PFSK-1 (cell line): ENCODE results near the gene FAM180A.

Experiments used
- FOXP2 ChIP-seq: optimal IDR thresholded peaks from 2 replicates; pipeline ENCODE3; 2011; ENCODE audit warnings: borderline replicate concordance, control low read depth, inconsistent platforms; ENCODE audit not compliant: insufficient read depth; ENCODE audit errors: extremely low read length, extremely low read depth
- POLR2AphosphoS5 ChIP-seq: IDR thresholded peaks from 2 replicates; pipeline ENCODE4 v1.6.1; 2012; ENCODE audit warnings: low read depth, mild to moderate bottlenecking, control low read depth, low read length, moderate library complexity
- SIN3A ChIP-seq: IDR thresholded peaks from 2 replicates; pipeline ENCODE4 v1.6.1; 2012; ENCODE audit warnings: mild to moderate bottlenecking, low read length, moderate library complexity, borderline replicate concordance; ENCODE audit not compliant: insufficient read depth
- TAF1 ChIP-seq: IDR thresholded peaks from 2 replicates; pipeline ENCODE4 v1.6.1; 2012; ENCODE audit warnings: low read length, control low read depth, borderline replicate concordance; ENCODE audit not compliant: insufficient read depth
- TF ChIP-seq, protein P1 (sequence below), 2 experiments: IDR thresholded peaks; 2 replicates each; pipeline versions ENCODE4 v1.6.1 to v1.8.0; 2011 to 2012; ENCODE audit warnings: low read depth in 2 of 2, low read length in 2 of 2, control low read depth in 1 of 2, inconsistent platforms in 1 of 2, mild to moderate bottlenecking in 1 of 2, moderate library complexity in 1 of 2; ENCODE audit not compliant: insufficient read depth in 1 of 2

FAM180A gene

DNA sequence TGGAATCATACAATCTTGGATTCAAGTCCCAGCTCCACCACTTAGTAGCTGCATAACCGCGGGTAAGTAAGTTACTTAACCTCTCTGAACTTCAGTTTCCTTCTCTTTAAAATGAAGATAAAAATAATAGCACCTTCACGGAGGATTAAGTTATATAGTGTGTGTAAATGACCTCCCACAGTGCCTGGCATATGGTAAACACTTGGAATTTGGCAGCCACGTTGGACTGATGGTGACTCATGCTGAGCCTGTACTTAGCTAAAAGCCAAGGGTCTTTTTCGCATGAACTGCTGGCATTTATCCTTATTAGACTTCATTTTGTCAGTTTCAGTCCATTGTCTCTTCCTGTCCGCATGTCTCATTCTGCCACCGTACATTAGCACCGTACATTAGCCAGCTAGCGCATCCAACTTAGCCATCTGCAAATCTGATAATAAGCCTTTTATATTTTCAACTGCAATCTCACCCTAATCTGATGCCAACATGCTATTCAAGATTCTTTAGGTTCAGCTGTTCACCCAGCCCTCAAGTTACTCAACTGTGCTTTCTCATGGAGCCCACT, 31.9 kb downstream of the FAM180A start:
- no peak for TF ChIP-seq TAF1
- TF ChIP-seq, protein P1, sequence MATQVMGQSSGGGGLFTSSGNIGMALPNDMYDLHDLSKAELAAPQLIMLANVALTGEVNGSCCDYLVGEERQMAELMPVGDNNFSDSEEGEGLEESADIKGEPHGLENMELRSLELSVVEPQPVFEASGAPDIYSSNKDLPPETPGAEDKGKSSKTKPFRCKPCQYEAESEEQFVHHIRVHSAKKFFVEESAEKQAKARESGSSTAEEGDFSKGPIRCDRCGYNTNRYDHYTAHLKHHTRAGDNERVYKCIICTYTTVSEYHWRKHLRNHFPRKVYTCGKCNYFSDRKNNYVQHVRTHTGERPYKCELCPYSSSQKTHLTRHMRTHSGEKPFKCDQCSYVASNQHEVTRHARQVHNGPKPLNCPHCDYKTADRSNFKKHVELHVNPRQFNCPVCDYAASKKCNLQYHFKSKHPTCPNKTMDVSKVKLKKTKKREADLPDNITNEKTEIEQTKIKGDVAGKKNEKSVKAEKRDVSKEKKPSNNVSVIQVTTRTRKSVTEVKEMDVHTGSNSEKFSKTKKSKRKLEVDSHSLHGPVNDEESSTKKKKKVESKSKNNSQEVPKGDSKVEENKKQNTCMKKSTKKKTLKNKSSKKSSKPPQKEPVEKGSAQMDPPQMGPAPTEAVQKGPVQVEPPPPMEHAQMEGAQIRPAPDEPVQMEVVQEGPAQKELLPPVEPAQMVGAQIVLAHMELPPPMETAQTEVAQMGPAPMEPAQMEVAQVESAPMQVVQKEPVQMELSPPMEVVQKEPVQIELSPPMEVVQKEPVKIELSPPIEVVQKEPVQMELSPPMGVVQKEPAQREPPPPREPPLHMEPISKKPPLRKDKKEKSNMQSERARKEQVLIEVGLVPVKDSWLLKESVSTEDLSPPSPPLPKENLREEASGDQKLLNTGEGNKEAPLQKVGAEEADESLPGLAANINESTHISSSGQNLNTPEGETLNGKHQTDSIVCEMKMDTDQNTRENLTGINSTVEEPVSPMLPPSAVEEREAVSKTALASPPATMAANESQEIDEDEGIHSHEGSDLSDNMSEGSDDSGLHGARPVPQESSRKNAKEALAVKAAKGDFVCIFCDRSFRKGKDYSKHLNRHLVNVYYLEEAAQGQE (IDR thresholded peaks at IDR 0.05; ENCODE audit: insufficient read depth in 1 of 2, low read depth in 2 of 2, low read length in 2 of 2) = no peak
- TF ChIP-seq FOXP2 = no peak
- no peak for TF ChIP-seq SIN3A
- TF ChIP-seq POLR2AphosphoS5 = no peak

DNA sequence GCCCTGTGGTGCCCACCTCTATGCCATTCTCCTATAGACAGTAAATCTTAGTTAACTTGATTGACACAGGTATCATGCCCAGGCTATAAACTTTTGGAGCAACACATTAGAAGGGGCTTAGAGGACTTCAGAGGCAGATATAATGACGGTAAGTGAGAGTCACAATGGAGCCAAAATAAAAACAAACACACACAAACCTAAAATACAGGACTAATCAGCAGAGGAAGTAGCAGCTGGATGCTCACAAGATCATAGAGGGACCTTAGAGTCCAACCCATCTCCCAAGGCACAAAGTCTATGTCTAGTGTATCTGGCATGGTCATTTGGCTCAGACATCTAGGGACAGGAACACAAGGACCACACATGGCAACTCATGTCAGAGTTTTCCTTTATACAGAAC, 32.9 kb downstream of the FAM180A start:
- TF ChIP-seq POLR2AphosphoS5 (no peak), FOXP2 (no peak), TAF1 (no peak), SIN3A (no peak)
- TF ChIP-seq, protein P1 (IDR thresholded peaks at IDR 0.05; ENCODE audit: insufficient read depth in 1 of 2, low read depth in 2 of 2, low read length in 2 of 2) = no peak

DNA sequence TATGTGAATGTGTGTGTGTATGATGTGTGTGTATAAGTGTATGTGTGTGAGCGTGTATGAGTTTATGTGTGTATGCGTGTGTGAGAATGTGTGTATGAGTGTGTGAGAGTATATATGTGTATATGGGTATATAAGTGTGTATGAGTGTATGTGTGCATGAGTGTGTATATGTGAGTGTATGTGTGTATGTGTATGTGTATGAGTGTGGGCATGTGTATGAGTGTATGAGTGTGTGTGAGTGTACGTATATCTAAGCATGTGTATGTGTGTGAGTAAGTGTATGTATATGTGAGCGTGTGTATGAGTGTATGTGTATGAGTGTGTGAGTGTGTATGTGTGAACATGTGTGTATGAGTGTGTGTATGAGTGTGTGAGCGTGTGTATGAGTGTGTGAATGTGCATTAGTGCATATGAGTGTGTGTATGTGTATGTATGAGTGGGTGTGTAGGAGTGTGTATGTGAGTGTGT, 33.5 kb downstream of the FAM180A start:
- TF ChIP-seq FOXP2 = no peak
- no peak for TF ChIP-seq TAF1
- TF ChIP-seq, protein P1 (IDR thresholded peaks at IDR 0.05; ENCODE audit: insufficient read depth in 1 of 2, low read depth in 2 of 2, low read length in 2 of 2) = no peak
- no peak for TF ChIP-seq POLR2AphosphoS5
- TF ChIP-seq SIN3A = no peak

DNA sequence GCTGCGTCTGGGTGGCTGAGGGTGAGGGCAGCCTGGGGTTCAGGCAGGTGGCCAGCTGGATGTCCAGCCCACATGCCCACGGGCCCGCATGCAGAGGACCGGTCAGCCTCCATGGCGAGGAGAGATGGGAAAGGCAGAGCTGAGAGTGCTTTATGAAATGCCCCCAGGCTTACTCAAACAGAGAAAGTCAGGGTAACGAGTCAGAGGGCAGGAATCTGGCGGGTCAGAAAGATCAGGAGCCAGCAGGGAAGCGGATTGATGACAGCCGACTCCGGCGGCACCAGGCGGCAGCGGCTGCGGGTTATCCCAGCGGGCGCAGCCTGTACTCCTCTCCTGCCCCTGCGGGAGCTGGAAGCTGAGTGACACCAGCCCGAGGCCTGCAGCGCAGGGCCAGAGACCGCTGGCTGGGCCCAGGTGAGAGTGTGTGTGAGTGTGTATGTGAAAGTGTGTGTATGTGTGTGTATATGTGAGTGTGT, 34.0 kb downstream of the FAM180A start:
- TF ChIP-seq FOXP2 = no peak
- no peak for TF ChIP-seq SIN3A
- TF ChIP-seq, protein P1 (IDR thresholded peaks at IDR 0.05; ENCODE audit: insufficient read depth in 1 of 2, low read depth in 2 of 2, low read length in 2 of 2) = no peak
